GM18502 (cell line): ENCODE measurements around the gene LMAN2.
A peak's percentile ranks its signal among the peaks of the same experiment; 100 is the strongest.
"Not testable (repeated sequence)": the region's sequence is repeated elsewhere in the genome, so short reads cannot be mapped to it uniquely, and the experiment has no call there.

ENCODE experiments used
- ATAC-seq: cut with Tn5 transposase; IDR thresholded peaks from one replicate; pipeline ENCODE4 v1.9.1; 2021; ENCODE audit warnings: mild to moderate bottlenecking; ENCODE audit not compliant: unreplicated experiment, poor library complexity

The LMAN2 gene

DNA sequence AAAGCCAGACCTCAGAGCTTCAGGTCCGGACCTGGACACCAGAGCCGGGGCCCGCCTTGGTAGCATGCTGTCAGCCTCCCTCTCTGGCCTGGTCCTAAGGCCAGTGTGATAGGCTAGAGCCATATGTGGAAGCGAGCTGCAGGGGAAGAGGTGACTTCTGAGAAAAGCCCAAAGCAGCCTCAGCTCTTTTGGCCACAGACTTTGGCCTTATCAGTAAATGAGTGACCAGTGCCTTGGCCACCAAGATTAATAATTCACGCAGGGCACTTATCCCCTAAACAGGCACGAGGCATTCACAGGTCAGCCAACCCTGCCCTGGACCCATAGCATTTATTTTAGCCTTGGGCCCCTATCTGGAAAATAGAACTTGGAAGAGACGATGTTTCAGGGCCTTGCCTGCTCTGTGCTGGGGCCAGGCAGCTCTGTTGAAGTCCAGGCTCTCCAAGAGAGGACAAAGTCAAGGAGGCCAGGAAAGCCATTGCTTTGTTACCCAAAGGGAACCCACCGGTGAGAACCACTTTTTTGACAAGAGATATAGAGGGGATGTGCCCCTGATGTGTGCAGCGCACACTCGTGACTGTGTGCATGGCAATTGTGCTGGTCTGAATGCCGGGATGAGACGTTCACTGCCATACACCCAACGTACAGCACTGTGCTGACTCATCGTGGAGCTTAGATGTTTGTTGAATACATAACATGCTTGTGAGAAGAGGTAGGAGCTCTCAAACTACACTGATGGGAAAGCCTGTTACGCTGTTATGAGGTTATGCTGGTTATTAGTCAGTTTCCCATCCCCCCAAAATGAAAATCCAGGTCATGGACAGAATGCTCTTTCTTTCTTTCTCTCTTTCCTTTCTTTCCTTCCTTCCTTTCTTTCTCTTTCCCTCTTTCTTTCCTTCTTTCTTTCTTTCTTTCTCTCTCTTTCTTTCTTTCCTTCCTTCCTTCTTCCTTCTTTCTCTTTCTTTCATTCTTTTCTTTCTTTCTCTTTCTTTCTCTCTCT lies 27.7 kb upstream of the LMAN2 start:
- ATAC-seq, result no peak

DNA sequence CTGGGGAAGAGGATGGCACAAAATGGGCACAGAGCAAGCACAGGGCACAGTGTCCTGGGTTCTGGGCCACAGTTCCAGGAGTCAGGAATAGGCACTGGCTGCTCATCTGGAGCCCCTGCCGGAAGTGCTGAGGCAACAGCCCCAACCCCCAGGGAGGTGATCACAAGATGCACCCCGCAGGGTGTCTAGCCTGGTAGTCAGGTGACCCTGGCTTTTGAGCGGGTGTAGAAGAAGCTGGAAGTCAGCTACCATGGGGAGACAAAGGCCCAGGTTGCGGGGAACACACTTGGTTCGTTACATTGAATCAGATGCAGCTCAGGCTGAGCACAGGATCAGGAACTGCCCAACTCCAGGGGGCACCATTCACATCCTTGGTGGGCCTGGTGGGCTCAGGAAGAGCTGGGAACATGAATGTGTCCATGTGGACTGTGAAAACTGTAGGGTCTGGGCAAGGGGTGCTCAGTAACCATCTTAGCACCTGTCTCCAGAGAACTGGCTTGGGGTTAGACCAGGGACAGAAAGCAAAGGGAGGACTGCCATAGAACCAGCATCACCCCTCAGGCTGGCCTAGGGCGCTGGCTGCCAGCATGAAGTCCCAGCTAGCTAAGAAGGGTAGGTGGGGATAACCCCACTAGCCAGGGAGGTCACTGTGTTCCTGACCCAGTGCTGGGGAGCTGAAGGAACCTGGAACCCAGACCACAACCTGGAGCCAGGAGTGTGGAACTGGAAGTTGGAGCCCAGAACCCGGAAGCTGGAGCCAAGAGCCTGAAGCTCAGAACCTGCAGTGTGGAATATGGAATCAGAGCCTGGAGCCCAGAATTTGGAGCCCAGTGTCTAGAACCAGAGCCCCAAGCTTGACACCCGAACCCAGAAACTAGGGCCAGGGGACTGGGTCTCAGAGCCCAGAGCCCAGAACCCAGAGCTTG lies 26.6 kb upstream of the LMAN2 start:
- ATAC-seq, result no peak

DNA sequence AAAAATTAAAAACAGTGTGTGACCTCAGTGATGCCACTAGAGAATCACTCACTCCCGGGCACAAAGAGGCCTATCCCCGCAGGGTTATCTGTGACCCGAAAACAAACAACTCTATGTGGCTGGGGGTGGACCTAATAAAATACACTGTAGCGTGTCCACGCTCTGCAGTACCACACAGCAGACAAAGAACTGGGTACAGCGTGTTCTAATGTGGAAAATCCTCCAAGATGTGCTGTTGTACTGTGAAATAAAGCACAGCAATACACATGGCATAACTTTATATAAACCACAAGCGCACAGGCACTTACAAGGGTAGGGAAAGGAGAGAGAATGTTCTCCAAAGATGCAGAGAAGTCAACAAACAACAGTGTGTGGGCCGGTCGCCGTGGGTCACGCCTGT lies 24.6 kb upstream of the LMAN2 start:
- no peak for ATAC-seq

DNA sequence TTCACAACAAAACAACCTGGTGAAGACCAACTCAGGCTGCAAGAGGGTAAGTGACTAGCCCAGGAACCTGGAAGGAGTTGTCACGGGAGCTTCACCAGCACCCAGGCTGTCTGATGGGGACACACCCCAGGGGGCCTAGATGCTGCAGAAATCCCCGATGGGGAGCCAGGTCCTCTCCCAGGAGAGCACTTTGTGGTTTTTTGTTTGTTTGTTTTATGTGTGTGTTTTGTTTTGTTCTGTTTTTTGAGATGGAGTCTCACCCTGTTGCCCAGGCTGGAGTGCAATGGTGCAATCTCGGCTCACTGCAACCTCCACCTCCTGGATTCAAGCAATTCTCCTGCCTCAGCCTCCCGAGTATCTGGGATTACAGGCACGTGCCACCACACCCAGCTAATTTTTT lies 24.0 kb upstream of the LMAN2 start:
- ATAC-seq, result not testable (repeated sequence)

DNA sequence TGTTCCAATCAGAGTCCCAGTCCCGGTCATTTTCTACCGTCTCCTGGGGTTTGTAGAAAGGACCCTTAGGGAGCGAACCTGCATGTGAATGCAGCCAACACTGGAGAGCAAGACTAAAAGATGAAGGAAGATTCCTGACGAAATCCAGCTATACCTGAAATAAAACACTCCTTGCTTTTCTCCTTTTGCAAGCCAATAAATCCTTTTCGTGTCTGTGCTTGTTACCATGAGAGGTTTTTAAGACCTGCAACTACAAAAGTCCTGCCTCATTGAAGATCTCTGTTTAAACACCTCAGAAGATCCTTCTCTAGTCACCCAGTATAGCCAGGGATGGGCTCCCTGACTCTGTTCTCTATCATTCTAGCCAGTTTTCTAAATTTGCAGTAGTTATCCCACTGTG lies 22.7 kb upstream of the LMAN2 start:
- ATAC-seq, result no peak

DNA sequence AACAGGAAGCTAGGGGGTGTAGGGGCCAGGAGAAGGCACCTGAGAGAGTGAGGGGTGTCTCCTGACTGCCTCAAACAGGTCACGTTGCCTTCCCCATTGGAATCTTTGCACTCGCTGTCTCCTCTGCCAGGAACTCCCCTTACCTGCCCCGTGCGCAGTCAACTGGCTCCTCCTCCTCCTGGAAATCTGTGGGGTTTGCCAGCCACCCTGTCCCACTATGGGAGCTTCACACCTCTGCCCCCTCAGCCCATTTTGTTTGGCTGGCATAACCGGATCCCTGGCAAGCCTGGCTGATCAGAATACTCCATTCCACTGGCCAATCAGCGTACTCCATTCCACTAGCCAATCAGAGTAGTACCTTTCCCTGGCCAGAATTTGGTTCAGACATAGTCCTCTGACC lies 22.3 kb upstream of the LMAN2 start:
- no peak for ATAC-seq

DNA sequence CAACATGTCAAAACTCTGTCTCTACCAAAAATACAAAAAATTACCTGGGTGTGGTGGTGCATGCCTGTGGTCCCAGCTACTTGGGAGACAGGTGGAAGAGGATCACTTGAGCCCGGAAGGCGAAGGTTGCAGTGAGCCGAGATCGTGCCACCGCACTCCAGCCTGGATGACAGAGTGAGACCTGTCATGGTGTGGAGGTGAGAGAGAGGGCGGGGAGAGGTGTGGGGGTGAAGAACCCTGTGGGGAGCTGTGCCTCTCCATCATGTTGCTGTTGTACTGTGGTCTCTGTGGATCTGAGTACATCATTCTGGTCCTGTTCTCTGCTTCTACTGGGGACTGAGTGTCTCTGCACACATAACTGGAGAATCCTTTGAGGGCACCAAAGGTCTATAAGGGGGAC lies 21.4 kb upstream of the LMAN2 start:
- ATAC-seq, result no peak

DNA sequence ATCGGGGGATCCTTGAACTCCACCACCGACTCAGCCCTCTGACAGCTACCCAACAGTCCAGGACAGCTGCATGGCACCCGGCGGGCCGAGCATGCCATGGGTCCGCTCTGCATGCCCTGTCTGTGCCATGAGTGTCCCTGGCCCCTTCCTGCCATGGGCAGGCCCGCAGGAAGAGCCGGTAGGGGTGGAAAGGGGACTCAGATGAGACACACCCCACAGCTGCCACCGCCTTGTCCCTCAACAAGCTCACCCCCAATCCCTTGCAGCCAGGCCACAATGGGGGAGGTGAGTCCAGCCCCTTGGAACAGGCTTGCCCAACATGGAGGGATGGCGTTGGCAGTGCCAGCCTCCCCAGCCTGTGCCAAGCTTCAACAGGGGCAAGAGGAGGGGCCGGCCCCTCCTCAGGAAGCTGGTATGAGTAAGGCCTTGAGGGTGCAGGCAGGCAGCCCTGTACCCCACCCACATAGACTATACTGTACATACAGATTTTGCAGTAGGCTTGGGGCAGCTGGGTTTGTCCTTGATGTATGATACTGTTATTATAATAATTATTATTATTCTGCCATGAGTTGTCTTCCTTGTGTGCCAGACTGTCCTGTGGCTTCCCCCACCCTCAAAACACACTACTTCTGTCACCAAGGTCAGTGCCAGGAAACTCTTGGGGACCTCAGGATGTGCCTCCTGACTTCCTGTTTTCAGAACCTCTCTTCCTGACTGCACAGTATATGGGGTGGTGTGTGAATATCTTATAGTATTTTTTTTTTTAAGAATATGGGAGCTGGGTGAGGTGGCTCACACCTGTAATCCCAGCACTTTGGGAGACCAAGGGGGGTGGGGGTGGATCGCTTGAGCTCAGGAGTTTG lies 20.8 kb upstream of the LMAN2 start:
- ATAC-seq, result no peak

DNA sequence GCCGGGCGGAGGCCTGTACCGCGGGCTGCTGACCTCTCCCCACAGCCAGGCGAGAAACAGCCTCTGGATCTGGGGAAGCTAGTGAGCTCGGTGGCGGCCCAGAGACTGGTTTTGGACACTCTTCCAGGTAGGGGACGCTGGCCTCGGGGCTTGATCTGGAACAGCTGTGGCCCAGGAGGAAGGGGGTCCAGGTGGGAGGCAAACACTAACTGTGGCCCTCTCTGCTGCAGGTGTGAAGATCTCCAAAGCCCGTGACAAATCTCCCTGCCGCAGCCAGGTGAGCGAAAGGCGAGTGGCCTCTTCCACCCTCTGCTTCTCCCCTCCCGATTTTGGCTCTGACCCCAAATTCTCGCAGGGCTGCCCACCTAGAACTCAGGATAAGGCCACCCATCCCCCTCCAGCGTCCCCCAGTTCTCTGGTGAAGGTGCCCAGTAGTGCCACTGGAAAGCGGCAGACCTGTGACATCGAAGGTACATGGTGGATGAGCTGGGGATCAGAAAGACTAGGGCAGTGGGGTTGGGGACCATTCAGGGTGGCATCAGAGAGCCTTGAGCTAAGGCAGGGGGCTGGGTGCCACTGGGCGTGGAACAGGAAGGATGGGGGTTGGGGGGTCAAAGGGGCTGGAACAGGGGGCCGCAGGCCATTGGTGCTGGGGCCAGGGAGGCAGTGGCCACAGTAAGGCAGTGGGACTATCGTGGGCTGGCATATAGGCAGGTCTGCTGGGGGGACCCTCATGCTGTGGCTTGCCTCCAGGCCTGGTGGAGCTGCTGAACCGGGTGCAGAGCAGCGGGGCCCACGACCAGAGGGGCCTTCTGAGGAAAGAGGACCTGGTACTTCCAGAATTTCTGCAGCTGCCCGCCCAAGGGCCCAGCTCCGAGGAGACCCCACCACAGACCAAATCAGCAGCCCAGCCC lies 19.9 kb upstream of the LMAN2 start:
- no peak for ATAC-seq

DNA sequence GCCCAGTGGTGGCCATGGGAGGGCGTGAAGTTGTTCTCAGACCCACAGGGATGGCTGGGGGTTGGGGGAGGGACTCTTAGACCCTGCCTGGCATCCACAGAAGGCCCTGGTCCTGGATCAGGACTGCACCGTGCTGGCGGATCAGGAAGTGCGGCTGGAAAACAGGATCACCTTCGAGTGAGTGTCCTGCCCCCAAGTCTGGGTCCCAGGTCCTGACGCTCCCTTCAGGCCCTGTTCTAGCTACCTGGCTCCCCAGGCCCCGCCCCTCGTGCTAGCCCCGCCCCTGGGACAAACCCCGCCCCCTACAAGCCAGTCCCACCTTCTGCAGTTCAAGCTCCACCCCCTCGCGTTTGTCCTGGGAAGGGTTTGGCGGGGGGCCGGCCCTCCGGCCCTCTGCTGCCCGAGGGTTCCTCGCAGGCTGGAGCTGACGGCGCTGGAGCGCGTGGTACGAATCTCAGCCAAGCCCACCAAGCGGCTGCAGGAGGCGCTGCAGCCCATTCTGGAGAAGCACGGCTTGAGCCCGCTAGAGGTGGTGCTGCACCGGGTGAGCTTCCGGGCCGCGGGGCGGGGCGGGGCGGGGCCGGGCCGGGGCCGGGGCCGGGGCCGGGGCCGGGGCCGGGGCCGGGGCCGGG lies 19.1 kb upstream of the LMAN2 start:
- peak; percentile 69 for ATAC-seq

DNA sequence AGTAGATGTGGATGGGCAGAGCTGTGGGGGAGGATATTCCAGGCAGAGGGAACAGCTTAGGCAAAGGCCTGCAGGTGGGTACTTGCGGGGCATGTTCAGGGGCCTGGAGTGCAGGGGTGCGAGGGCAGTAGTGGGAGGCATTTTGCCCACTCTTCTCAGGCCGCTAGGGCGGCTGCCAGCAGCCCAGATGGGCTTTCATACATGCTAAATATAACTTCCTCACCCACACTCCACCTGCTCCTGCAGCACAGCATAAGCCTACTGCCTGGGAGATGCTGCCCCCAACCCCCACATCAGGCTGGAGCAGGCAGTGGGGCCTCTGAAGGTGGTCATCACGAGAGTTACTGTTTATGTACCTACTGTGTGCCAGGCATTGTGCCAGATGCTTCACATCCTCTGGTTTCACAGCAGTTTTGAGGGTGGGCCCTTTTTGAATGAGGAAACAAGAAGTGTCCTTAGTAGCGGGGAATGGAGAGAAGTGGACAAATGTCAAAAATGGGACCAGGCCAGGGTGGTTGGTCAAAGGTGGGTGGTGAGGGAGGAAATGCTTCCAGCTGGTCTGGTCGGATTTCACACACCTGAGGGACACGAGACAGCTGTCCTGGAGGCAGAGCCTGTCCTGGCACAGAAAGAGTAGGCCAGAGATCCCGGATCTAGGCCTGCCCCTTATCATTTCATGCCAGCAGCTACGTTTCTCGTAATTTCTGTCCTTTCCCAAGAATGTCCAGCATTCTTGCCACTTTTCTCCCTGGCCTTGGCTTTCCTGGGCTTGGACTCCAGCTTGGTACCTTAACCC lies 18.4 kb upstream of the LMAN2 start:
- no peak for ATAC-seq

DNA sequence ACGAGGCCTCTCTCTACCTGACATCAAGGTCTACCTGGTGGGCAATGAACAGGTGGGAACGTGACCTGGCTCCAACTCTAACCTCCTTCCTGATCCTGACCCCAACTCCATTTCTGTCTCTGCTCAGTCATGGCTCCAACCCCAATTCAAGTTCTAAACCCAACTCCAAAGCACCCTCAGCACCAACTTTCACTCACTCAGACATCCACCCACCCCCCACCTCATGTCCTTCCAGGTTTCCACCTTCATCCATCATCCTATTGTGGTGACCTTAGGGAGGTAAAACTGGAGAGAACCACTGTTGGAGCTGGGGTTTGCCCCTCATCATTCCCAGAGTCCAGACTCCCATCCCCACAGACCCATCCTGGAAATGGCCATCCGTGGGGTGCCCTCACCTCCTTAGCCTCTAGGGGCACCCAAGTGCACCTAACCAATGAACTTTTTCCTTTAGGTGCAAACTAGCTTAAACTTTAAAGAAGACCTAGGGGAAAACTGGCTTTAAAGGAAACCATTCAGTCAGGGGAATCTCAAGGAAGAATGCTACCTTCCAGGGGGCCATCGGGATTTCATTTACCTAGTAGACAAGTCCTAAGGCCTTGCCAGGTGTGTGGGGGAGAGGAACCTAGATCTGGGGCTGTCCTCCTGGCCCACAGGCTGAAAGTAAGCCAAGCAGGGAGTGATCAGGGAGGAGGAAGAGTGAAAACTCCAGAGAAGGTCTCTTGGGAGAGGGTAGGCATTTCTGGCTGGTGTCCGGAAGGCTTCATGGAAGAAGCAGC lies 17.6 kb upstream of the LMAN2 start:
- no peak for ATAC-seq

DNA sequence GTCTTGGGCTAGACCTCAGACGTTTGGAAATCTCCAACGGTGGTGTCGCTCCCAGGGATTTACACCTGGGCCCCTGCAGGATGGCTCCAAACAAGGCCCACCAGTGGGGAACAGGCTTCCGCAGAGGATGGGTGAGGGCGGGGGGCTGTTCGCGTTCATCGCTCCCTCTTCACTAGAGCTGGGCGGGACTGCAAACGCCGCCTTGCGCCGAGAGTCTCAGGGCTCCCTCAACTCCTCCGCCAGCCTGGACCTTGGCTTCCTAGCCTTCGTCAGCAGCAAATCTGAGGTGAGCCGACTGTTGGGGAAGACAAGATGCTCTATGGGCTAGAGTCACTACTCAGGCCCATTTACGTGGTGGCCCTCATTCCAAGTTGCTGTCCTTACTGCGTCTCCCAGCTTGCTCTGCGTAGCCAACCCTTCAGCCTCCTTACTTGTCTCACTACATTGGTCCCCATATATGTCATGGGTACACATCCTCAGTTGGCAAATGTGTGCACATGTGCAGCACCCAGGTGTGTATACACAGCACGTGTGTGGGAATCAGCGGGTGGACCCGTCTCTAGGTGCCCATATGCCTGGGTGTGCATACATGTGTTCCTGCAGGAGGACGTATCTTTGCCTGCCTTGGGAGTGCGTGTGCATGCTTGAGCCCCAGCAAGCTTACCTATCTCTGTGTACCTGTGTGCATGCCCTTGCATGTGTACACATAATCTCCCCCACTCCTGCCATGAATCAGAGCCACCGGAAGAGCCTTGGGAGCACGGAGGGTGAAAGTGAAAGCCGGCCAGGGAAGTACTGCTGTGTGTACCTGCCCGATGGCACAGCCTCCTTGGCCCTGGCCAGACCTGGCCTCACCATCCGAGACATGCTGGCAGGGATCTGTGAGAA lies 16.8 kb upstream of the LMAN2 start:
- no peak for ATAC-seq

DNA sequence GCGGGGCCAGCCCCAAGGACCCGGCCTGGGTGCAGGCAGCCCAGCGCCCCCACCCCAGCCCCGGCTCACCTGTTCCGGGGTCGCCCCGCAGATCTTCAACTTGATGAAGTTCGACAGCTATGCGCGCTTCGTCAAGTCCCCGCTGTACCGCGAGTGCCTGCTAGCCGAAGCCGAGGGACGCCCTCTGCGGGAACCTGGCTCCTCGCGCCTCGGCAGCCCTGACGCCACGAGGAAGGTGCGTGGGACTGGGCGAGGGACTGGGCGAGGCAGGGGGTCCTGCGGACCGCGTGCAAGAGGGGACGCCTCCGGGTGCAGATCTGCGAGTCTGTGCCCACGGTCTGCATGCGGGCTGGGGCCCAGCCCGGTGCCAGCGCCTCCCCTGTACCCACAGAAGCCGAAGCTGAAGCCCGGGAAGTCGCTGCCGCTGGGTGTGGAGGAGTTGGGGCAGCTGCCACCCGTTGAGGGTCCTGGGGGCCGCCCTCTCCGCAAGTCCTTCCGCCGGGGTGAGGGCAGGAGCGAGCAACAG lies 15.9 kb upstream of the LMAN2 start:
- no peak for ATAC-seq

DNA sequence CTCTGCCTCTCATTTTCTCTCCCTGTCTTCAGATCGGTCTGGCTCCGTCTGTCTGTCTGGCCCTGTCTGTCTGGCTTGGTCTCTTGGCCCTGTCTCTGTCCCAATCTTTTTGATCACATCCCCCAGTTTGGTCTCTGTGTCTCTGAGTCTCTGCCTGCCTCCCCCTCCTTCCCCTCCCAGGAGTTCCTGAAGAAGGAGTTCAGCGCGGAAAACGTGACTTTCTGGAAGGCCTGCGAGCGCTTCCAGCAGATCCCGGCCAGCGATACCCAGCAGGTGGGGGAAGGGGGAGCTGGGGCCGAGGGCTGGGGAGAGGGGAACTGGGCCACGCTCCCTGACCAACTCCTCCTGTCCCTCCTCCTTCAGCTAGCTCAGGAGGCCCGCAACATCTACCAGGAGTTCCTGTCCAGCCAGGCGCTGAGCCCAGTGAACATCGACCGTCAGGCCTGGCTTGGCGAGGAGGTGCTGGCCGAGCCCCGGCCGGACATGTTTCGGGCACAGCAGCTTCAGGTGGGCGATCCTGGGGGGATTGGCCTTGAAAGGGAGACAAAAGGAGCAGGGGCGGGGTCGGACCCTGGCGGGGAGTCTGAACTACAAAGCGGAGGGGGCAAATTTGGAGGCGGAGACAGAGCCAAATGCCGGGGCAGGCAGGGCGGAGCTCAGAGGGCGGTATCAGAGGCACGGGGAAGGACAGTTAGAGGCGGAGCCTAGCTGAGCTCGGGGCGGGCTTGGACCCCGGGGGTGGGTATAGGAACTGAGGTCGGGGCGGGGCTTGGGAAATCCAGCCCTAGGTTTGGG lies 15.3 kb upstream of the LMAN2 start:
- no peak for ATAC-seq
